Pons (tissue), 1 donor: ENCODE results near the gene ZNF407.
"Not testable (repeated sequence)": the region's sequence is repeated elsewhere in the genome, so short reads cannot be mapped to it uniquely, and the experiment has no call there.

Source experiments
- DNase-seq: peaks from one replicate; pipeline ENCODE4 v3.0.0-alpha.2; 2016; ENCODE audit warnings: low spot score

ZNF407 gene

DNA sequence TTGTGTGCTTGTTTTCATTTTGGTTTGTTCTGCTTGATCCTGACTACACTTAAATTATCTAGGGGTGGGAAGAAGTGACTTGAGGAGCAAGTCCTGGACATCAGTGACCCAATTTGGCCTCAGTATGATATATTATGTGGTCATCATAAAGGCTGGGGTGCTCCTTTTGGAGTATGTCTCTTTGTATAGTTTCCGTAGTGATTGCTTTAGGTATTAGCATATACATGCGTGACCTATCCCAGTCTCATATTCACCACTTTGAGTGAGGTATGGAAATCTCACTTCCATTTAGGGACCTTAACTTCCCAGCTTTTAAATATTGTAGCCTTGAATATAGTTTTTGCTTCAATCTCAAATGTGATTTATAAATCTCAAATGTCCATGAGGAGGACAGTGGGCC, 370.3 kb downstream of the ZNF407 start:
- DNase-seq = no peak

DNA sequence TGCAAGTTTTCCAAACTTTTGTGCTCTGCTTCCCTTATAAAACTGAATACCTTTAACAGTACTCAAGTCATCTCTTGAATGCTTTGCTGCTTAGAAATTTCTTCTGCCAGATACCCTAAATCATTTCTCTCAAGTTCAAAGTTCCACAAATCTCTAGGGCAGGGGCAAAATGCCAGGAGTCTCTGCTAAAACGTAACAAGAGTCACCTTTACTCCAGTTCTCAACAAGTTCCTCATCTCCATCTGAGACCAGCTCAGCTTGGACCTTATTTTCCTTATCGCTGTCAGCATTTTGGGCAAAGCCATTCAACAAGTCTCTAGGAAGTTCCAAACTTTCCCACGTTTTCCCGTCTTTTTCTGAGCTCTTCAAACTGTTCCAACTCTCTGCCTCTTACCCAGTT, 373.7 kb downstream of the ZNF407 start:
- DNase-seq = not testable (repeated sequence)

DNA sequence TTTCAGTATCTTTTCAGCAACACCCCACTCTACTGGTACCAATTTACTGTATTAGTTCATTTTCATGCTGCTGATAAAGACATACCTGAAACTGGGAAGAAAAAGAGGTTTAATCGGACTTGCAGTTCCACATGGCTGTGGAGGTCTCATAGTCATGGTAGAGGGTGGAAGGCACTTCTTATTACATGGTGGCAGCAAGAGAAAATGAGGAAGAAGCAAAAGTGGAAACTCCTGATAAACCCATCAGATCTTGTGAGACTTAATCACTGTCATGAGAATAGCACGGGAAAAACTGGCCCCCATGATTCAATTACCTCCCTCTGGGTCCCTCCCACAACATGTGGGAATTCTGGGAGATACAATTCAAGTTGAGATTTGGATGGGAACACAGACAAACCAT, 374.1 kb downstream of the ZNF407 start:
- DNase-seq = not testable (repeated sequence)

DNA sequence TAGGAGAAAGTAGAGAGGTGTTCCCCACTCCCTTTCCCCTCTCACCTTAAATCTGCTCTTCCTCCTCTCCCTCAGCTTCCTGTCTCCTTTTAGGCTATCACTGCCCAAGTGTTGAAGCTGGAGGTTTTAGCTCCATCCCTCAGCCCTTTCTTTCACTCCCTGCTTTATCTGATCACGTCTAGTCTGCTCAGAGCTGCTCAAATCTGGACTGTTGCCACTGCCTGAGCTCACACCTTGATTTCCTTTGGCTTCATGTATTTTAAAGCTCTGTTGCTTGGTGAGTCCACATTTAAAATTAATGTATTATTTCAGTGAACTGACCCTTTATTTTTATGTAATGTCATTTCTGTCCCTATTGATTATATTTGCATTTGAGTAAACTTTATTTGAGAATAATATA, 374.7 kb downstream of the ZNF407 start:
- no peak for DNase-seq

DNA sequence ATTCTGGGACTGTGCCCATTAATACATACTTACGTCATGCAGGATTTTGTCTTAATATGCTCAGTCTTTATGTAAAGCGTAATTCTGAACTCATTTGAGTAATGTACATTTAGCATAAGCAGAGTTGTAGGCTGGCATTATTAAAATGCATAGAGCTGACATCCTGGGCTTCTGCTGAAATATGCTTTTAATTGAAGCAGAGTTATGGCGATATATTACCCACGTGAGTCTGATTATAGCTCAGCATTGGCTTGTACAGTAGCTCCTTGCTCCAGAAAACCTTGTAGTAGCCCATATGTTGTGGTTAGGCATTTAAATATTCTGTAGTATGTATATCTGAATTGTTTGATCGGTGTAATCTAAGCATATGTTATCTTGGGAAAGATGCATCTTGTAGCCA, 377.3 kb downstream of the ZNF407 start:
- DNase-seq = no peak

DNA sequence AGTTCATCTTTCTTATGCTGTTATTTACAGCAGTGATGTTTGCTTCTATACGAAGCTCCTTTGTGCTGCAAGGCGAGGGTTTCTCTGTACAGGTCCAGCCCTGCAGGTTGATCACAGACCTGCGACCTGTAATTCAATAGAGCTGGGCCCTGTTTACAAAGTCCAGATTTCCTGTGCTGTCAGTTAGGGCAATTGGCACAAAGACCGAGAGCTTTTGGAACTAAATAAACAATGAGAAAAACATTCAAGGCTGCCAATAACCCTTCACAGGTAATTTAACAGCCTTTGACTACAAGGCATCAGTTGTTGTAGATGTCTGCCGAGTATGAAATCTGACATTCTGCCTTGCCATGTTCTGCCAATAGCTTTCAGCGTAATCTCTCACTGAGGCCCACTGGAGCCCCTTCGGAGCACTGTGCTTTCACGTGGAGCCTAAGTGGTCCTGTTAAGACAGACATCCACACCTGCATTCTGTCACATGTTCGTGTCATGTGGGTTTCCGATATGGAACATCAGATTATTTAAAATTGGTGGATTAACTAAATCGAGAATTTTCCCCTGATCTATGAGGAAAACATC, 378.8 kb downstream of the ZNF407 start:
- DNase-seq = no peak

DNA sequence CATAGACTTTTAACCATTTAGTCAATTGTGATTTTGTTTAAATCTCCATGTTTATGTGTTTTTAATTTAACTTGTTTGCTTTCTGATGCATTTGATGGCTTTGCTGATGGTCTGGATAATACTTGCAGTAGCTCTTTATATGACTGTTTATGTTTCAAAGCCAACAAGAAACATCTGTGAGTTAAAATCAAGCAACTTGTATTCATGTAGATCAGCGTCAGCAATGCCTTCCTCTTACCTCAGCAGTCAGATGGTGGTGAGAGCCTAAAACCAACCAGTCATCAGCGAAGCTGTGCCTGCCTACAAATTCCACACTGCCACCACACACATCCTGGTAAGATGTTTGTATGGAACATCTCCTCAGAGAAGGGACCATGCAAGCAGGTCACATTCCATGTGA, 379.4 kb downstream of the ZNF407 start:
- no peak for DNase-seq

DNA sequence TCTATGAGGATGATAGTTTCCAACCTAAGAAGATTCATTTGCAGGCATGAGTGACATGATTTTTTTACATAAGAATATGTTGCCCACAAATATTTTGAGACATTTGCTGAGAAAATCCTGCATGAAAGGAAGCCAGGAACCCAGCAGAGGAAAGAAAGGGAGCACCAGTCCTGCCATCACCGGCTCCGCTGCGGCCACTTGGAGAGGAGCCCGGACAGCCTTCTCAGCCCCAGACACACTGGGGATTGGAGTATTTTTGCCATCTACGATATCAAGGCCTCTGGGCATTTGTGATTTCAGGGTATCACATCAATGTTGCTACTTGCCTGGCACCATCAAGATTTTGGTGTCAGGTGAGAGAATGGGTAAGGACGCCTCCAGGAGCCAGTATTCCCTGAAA, 383.0 kb downstream of the ZNF407 start:
- peak; percentile 31 for DNase-seq

DNA sequence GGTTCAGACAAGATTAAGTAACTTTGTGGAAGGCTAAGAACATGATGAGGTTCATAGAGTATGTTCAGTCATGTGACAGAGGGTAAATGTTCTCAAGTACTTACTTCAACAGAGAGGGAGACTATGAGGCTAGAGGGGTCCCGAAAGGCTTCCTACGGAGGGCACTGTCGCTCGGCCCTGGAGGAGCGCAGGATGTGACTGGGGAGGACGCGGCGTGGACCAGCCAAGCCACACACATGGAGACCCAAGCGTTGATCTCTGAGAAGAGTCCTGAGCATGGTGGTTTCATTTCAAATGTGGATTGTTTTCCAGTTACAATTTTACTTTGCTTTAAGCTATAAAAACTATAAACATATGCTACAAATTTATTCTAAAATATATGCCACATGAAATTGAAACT, 383.8 kb downstream of the ZNF407 start:
- DNase-seq = no peak

DNA sequence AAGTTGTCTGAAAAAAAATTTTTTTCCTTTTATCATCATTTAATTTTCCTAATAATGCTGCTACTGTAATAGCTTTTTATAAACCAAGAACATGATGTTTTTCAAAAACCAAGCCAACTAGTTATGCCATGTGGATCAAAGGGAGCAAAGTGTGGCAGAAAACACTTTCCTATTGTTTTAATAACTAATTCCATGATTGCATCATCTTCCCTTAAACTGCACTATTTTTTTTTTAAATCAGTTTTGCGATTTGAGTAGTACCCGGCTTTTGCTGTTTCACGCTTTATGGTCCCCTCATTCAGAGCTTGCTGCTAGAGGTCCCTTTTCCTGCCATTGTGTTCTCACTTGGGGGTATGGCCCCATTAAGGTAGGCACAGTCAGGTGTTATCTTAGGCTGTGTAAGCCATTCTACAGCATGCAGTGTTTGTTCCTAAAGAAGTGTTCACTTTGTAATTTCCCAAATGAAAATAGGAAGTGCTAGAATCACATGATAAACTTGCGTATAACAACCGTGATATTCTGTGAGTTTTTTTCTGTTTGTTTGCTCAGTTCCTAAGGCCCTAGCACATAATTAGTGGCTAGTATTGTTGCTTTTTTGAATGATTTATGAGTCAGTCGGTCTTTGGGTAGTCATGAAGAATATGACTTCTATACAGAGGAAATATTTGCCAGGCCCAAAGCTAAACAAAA, 385.4 kb downstream of the ZNF407 start:
- DNase-seq = peak; percentile 48

DNA sequence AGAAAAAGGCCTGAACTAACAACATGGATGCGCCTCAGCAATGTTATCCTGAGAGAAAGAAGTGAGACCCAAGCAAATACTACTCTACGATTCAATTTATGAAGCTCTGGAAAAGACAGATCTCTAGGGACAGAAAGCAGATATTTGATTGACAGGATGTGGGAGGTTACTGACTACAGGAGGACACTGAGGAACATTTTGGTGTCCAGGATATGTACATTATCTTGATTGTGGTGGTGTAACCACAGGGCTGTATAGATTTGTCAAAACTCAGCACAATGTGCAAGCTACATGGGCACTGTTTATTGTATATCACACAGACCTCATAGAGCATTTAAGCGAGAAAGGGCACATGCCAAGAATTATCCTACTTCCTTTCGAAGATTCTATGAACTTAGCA, 391.5 kb downstream of the ZNF407 start:
- DNase-seq = no peak

DNA sequence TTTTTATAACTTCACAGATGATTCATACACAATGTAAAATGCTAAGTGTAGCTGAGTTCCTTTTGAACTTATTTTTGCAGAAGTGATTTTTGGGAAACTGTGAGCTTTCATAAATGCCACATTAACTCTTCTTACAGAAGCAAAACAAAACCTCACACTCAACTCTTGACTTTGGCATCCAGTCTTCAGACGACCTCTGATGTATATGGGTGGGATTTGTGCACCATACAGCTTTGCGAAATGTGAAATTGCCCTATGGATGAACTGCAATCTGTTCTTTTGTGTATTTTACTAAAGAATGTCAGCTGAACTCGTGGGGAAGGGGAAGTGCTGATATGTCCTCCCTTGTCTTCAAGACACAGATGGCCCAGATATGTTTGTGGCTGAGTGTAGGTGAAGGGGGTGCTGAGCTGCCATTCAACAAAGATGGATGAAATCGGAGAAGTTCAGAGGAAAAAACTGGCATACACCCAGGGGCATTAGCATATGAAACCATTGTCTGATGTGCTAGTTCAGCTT, 393.0 kb downstream of the ZNF407 start:
- DNase-seq = peak; percentile 28

DNA sequence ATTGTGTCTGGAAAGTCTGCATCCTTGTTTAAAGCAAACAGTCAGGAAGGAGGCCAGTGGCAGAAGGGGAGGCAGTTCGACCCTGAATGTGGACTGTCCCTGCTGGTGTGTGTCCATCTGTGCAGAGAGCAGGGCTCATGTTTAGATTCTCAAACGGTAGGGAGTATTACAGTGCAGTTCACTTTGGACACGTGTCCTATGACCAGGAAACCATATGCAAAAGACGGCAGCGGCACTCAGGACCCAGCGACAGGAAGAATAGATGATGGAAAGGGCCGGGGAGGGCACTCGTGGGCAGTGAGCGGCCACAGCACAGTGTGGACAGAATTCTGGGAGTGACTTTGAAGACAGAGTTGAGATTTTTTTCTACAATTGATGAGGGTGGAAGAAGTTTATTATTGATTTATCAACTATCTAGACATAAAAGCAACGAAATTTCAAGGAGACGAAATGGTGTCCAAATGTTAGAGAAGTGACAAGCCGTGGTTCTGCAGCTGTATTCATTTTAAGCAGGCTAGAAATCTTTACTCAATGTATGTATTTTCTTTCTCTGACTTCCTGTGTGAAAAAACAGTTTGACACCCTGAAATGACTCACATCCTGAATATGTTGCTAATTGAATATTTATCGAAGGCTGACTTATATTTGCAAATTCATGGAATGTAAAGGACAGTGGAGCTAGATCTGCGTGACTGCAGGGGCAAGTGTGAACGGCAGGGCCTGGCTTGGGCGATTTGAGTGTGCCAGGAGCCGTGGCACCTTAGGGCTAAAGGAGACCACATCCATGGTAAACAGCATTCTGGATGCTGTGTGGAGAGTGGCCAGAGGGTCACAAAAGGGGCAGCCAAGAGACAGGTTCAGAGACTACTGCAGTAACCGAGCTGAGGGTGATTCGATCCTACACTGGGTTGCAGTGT, 397.1 kb downstream of the ZNF407 start:
- DNase-seq = no peak

DNA sequence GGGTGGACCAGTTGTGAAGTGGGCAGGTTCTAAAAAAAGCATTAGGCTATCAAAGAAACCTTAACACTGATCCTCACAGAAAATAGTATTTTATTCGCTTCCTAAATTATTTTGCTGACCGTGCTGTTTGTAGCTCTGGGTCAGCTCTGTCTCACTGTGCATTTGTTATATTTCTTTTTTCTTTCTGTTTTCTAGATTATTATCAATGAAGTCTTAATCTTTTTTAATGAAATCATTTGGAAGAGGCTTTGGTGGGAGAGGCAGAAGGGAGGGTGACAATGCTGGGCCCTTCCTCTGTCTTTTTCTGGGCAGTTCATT, 397.7 kb downstream of the ZNF407 start:
- DNase-seq = no peak

DNA sequence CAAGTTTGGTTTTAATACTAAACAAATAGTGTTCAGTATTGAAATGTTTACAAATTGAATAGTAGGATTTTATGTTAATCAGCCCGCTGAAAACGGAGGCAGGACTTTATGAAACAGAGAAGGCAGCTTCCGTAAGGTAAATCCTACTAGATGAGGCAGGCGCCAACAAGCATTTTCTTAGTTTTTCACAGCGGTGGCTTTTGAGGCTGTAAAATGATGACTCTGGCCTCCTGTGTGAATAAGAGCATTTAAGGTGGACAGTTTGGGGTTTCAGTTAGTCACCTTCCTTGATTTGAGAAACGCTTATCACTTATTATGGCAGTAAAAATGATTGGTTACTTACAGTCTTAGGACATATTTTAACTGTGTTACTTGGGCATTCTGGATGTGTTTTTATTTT, 398.4 kb downstream of the ZNF407 start:
- no peak for DNase-seq

DNA sequence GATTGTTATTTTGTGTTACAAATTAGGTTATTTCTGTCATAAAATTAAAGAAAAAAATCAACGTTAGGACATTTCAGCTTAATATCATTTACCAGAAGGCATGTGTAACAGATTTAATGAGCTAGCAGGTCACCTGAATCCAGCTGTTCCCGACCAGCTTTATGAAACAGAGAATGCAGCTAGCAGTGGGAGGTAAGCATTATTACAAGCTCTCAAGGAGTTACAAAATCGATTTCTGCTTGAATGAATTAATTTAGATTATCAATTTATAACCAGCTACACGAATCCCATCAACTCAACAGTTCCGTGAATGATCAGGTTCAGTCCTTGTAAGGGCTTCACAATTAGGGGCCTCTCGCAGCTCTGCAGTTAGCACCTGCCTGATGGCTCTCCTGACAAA, 399.3 kb downstream of the ZNF407 start:
- DNase-seq = no peak

DNA sequence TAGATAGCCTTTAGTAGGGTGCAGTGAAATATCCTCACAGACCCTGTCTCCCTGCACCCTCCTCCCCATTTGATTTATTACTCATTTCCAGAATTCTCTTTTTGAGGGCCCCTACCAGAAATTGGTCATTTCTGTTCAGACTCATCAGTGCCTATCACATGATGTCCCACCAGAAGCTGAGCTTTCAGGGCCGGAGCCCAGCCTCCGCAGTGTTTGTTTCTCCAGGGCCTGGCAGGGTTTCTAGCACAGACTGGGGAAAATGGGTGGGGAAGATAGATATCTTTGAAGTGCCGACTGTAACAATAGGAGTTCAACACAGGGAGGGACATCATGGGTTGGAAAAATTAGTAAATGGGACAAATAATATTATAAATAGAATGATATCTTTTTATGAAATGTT, 403.2 kb downstream of the ZNF407 start:
- DNase-seq = no peak

DNA sequence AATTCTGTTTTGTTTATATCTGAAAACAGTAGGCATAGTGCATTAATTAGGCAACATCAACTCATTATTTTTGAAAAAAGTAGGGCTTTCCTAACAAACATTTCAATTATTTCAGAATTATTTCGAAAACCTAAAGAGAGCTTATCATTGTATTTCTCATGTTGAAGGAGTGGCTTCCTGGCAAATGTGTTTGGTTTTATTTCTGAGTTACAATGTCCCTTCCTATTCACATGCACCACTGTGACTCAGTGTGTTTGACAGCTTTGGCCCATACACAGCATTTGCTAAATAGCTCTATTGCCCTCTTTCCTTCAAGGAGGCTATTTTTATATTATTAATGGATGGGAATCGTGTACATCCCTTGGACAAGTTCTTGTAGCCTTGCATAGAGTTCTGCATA, 405.4 kb downstream of the ZNF407 start:
- DNase-seq = peak; percentile 48

DNA sequence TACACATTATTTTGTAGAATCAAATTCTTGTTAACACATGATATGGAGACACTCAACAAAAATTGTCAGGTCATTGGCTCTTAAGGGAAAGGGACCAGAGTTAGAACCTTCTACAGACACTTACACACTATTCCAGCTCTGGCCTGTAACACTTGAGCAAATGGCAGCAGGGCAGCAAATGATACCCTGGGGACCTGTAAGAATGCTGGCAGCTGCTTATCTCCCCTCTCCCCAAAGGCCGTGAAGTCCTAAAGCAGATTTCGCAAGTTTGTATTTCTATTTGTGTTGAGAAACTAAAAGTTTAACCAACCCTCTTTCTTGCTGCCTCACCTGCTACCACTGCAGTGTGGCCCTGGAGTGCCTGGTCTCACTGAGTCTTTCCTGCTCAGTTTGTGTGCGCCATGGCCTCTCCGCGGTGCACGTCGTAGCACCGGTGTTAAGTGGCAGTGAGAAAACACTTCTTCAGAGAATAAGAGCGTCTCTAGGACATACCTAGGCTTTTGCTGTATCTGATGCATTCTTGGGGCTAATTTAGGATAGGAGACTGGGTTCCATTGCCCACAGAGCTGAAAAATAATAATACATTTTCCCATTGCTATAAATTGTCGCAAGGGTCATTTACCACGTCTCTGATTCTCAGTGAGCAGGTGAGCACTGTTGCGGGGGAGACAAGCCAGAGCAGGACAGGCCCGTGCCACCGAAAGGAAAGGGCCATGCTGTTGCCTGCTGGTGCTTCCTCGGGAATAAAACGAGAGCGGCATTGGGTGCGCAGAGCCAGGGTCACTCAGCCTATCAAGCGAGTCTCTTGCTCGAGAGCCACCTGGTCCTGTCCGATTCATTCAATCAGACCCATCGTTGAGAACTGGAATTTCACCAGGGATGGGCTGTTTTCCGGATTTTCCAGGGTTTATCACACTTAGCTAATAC, 406.4 kb downstream of the ZNF407 start:
- DNase-seq = no peak

DNA sequence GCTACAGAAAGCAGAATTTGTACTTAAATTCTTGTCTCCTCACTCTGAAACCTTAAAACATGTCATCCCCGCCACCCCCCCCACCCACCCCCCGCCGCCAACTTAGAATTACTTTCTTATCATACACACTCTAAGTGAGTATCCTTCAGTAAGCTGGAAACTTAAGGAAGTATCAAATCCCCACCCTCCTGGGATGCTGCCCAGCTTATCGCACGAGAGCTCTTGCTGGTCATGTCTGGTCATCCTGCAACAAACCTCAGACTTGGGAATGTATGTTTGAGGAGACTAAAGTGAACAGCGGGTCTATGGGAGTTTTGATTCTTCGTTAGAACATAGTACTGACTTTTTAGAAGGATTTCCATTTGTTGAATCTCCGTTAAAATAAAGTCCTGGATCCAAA, 408.0 kb downstream of the ZNF407 start:
- no peak for DNase-seq

DNA sequence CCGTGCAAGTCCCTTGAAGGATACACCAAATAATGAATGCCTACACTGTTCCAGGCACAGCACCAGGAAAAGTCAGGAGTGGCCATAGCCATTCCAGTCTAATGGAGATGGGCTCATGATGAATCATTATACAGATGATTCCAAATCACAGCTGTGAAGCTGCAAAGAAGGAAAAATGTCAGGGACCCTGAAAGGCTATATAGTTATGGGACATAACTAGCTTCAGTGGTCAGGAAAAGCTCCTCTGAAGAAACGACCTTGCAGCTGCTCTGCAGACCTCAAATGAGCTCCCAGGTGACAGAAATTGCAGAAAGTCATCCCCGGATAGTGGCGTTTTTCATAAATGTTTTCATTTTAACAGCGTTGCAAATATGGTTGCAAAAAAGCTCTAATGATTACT, 410.5 kb downstream of the ZNF407 start:
- no peak for DNase-seq

DNA sequence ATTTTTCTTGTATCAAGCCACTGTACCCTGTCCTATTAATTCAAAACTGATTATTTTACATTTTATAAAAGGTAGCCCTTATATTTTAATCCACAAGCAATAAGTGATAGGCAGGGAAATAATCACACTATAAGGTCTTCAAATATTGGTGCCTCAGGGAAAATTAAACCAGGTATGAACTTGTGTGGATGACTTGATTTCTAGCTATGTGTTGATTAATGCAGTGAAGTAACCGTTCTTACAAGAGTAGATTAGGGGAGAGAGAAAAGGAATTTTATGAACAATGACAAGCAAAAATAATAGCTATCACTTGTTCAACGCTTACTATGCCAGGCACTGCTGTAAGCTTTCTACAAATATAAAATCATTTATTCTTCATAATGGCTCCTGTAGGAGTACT, 411.6 kb downstream of the ZNF407 start:
- no peak for DNase-seq
